Measurements from ENCODE around the gene ZNF606. TPM values are rescaled to one million over a fixed set of nuclear protein-coding genes. Genes with fewer than 3 reads are reported as not detected.

Gene ZNF606
- total and polyA plus RNA-seq, 9 donors: 10.5 to 20.5 (median 12.3) TPM

GRCh38 chr19:57992841-57993240 lies 9.8 kb downstream of the ZNF606 start:
- H3K27ac ChIP-seq (ENCODE audit: low read length): no peak overlapping the region
- peaks cover 58% of the 10 kb centered on the region for H3K36me3 ChIP-seq (ENCODE audit: control insufficient read depth, insufficient read depth, low read length)
- H3K27me3 ChIP-seq (ENCODE audit: control insufficient read depth, insufficient read depth, low read length): no peaks in the 10 kb centered on the region
- no CpG with 5 or more reads among the region's 1 CpG for WGBS (ENCODE audit: insufficient coverage)
- DNase-seq: no peak
- no peak overlapping the region for H3K4me3 ChIP-seq (ENCODE audit: low read length)
- H3K4me1 ChIP-seq (ENCODE audit: control insufficient read depth, insufficient read depth, low read length): no peaks in the 10 kb centered on the region
- H3K9me3 ChIP-seq (replicated peaks; ENCODE audit: control insufficient read depth, low read depth, low read length): peaks cover 59% of the 10 kb centered on the region

DNA sequence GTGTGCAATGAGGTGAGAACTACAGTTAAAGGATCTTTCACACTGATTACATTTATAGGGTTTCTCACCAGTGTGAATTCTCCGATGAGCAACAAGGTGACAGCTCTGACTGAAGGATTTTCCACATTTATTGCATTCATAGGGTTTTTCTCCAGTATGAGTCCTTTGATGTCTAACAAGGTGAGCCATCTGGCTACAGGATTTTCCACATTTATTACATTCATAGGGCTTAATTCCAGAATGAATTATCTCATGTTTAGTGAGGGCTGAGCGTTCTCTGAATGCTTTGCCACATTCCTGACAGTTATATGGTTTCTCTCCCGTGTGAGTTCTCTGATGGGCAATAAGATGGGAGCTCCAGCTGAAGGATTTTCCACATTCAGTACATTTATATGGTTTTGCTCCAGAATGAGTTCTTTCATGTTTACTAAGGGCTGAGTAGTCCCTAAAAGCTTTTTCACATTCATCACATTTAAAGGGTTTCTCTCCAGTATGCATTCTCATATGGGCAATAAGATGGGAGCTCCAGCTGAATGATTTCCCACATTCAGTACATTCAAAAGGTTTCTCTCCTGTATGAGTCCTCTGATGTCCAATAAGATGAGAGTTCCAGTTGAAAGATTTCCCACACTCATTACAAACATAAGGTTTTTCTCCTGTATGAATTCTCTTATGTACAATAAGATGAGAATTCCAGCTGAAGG lies 23.9 kb downstream of the ZNF606 start:
- H3K27ac ChIP-seq (ENCODE audit: low read length): no peak overlapping the region
- H3K4me1 ChIP-seq (ENCODE audit: control insufficient read depth, insufficient read depth, low read length): no peaks in the 10 kb centered on the region
- no CpG with 5 or more reads among the region's 3 CpGs for WGBS (ENCODE audit: insufficient coverage)
- H3K9me3 ChIP-seq (replicated peaks; ENCODE audit: control insufficient read depth, low read depth, low read length): peaks cover 89% of the 10 kb centered on the region
- H3K27me3 ChIP-seq (ENCODE audit: control insufficient read depth, insufficient read depth, low read length): no peaks in the 10 kb centered on the region
- no peak overlapping the region for H3K4me3 ChIP-seq (ENCODE audit: low read length)
- H3K36me3 ChIP-seq (ENCODE audit: control insufficient read depth, insufficient read depth, low read length): peaks cover 64% of the 10 kb centered on the region
- DNase-seq: no peak

GRCh38 chr19:57974434-57974833 lies 28.2 kb downstream of the ZNF606 start, which contains the start of gene C19orf18:
Gene C19orf18 (minus strand): TSS chr19:57974534. CDS start chr19:57974432, 102 bp downstream.
- WGBS (ENCODE audit: insufficient coverage): 100% methylated on average over 3 of the region's 4 CpGs
- Histone ChIP-seq H3K27me3 (ENCODE audit: control insufficient read depth, insufficient read depth, low read length) (no peaks in the 10 kb centered on the region), H3K9me3 (replicated peaks; ENCODE audit: control insufficient read depth, low read depth, low read length) (peaks cover 84% of the 10 kb centered on the region), H3K4me3 (ENCODE audit: low read length) (no peak within 1 kb of the TSS), H3K27ac (ENCODE audit: low read length) (no peak within 1 kb of the TSS), H3K36me3 (ENCODE audit: control insufficient read depth, insufficient read depth, low read length) (peaks cover 30% of the 10 kb centered on the region), H3K4me1 (ENCODE audit: control insufficient read depth, insufficient read depth, low read length) (no peaks in the 10 kb centered on the region)
- DNase-seq: no peak

GRCh38 chr19:57964761-57965160 lies 37.9 kb downstream of the ZNF606 start:
- H3K36me3 ChIP-seq (ENCODE audit: control insufficient read depth, insufficient read depth, low read length): no peaks in the 10 kb centered on the region
- no peak overlapping the region for H3K27ac ChIP-seq (ENCODE audit: low read length)
- H3K27me3 ChIP-seq (ENCODE audit: control insufficient read depth, insufficient read depth, low read length): no peaks in the 10 kb centered on the region
- H3K9me3 ChIP-seq (replicated peaks; ENCODE audit: control insufficient read depth, low read depth, low read length): peaks cover 39% of the 10 kb centered on the region
- DNase-seq: no peak
- H3K4me1 ChIP-seq (ENCODE audit: control insufficient read depth, insufficient read depth, low read length): no peaks in the 10 kb centered on the region
- WGBS (ENCODE audit: insufficient coverage): 60% methylated on average over 1 of the region's 8 CpGs
- no peak overlapping the region for H3K4me3 ChIP-seq (ENCODE audit: low read length)

DNA sequence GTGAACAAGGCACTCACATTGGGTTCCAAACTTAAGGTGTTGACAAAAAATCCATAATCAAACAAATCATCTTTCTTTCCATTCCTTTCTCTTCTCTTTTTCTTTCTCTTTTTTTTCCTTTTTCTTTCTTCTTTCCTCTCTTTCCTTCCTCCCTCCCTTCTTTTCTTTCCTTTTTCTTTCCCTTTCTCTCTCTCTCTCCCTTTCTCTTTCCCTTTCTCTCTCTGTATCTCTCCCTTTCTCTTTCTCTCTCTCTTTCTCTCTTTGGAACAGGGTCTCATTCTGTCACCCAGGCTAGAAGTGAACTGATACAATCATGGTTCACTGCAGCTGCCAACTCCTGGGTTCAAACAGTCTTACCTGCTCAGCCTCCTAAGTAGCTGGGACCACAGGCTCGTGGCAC lies 40.8 kb downstream of the ZNF606 start:
- Histone ChIP-seq H3K9me3 (replicated peaks; ENCODE audit: control insufficient read depth, low read depth, low read length) (peaks cover 41% of the 10 kb centered on the region), H3K27me3 (ENCODE audit: control insufficient read depth, insufficient read depth, low read length) (no peaks in the 10 kb centered on the region), H3K27ac (ENCODE audit: low read length) (no peak overlapping the region), H3K4me1 (ENCODE audit: control insufficient read depth, insufficient read depth, low read length) (no peaks in the 10 kb centered on the region), H3K36me3 (ENCODE audit: control insufficient read depth, insufficient read depth, low read length) (no peaks in the 10 kb centered on the region), H3K4me3 (ENCODE audit: low read length) (no peak overlapping the region)
- no peak for DNase-seq
- WGBS (ENCODE audit: insufficient coverage): no CpG with 5 or more reads among the region's 1 CpG

- Histone ChIP-seq H3K27me3 (ENCODE audit: control insufficient read depth, insufficient read depth, low read length) (no peaks in the 10 kb centered on the region), H3K36me3 (ENCODE audit: control insufficient read depth, insufficient read depth, low read length) (no peaks in the 10 kb centered on the region), H3K27ac (ENCODE audit: low read length) (no peak overlapping the region), H3K9me3 (replicated peaks; ENCODE audit: control insufficient read depth, low read depth, low read length) (peaks cover 39% of the 10 kb centered on the region), H3K4me3 (ENCODE audit: low read length) (no peak overlapping the region), H3K4me1 (ENCODE audit: control insufficient read depth, insufficient read depth, low read length) (no peaks in the 10 kb centered on the region)
- no peak for DNase-seq
- WGBS (ENCODE audit: insufficient coverage): 86% methylated on average over 1 of the region's 4 CpGs
Observed at GRCh38 chr19:57954996-57955395, 47.6 kb downstream of the ZNF606 start.

GRCh38 chr19:57949702-57950101 lies 52.9 kb downstream of the ZNF606 start:
- 93% methylated on average over 9 of the region's 12 CpGs for WGBS (ENCODE audit: insufficient coverage)
- H3K4me3 ChIP-seq (ENCODE audit: low read length): no peak overlapping the region

DNA sequence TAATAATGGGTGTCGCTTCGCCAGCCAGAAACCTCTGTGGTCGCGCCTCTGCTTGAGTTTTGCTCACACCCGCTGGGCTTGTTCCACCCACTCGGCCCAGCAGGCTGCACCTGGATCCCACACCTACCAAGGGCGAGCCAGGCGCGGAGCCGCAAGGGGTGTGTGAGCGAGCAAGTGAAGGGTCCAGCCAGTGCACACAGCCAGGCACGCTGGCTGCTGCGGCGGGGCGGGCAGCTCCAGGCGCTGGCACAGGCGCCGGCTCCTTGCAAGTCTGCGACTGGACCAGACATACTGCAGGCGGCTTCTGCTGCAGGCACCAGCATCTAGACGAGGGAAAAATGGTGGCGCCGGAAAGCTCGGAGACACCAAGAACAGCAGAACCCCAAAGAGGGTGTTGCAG lies 53.3 kb downstream of the ZNF606 start:
- Histone ChIP-seq H3K9me3 (replicated peaks; ENCODE audit: control insufficient read depth, low read depth, low read length) (peaks cover 25% of the 10 kb centered on the region), H3K4me3 (ENCODE audit: low read length) (no peak overlapping the region), H3K36me3 (ENCODE audit: control insufficient read depth, insufficient read depth, low read length) (peaks cover 1% of the 10 kb centered on the region), H3K4me1 (ENCODE audit: control insufficient read depth, insufficient read depth, low read length) (peaks cover 10% of the 10 kb centered on the region), H3K27me3 (ENCODE audit: control insufficient read depth, insufficient read depth, low read length) (no peaks in the 10 kb centered on the region), H3K27ac (ENCODE audit: low read length) (no peak overlapping the region)
- DNase-seq: no peak
- WGBS (ENCODE audit: insufficient coverage): 96% methylated on average over 20 of the region's 24 CpGs

More at GRCh38 chr19:57949702-57950101, 52.9 kb downstream of the ZNF606 start:
- H3K27me3 ChIP-seq (ENCODE audit: control insufficient read depth, insufficient read depth, low read length): no peaks in the 10 kb centered on the region
- H3K4me1 ChIP-seq (ENCODE audit: control insufficient read depth, insufficient read depth, low read length): peaks cover 10% of the 10 kb centered on the region
- peaks cover 27% of the 10 kb centered on the region for H3K9me3 ChIP-seq (replicated peaks; ENCODE audit: control insufficient read depth, low read depth, low read length)
- no peaks in the 10 kb centered on the region for H3K36me3 ChIP-seq (ENCODE audit: control insufficient read depth, insufficient read depth, low read length)
- no peak for DNase-seq
- H3K27ac ChIP-seq (ENCODE audit: low read length): no peak overlapping the region

DNA sequence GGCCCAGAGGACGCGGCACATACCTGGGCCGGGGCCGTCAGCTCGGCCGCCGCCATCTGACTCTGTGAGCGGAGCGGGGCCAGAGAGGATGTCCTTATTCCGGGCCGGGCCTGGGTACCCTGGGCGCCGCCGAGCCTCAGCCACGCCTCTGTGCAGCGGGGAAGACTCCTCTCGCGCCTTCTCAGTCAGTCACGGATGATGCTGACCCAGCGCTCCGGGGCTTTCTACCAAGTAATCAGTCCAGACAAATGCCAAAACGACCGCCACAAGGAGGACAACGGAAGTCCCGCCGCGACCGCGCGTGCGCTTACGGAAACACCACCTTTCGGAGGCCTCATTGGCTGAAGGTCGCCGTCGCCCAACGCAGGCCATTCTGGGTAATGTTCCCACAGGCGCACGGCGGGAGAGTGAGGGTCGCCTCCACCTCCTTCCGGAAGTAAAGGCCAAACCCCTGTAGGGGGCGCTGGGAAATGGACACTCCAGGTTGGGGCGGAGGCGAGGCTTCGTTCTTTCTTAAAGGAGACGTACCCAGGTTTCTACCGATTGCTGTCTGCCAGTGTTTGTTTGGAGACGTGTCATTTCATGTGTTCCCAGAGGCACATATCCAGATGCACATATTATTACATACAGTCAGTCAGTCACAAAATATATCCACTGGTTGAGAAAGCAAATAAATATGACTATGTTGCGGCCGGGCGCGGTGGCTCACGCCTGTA lies 55.0 kb downstream of the ZNF606 start, which contains the start of gene ZNF256:
Gene ZNF256 (minus strand): TSS at position 288 of the 716 bp plus-strand sequence. CDS start 232 bp downstream, at position 56.
- no peaks in the 10 kb centered on the region for H3K27me3 ChIP-seq (ENCODE audit: control insufficient read depth, insufficient read depth, low read length)
- peaks cover 18% of the 10 kb centered on the region for H3K36me3 ChIP-seq (ENCODE audit: control insufficient read depth, insufficient read depth, low read length)
- peaks cover 28% of the 10 kb centered on the region for H3K9me3 ChIP-seq (replicated peaks; ENCODE audit: control insufficient read depth, low read depth, low read length)
- peak within 1 kb of the TSS; percentile 80 for H3K27ac ChIP-seq (ENCODE audit: low read length)
- peak; percentile 99 for DNase-seq
- H3K4me3 ChIP-seq (ENCODE audit: low read length): peak within 1 kb of the TSS; percentile 69
- 0% methylated on average over 48 of the region's 54 CpGs for WGBS (ENCODE audit: insufficient coverage)
- H3K4me1 ChIP-seq (ENCODE audit: control insufficient read depth, insufficient read depth, low read length): peaks cover 10% of the 10 kb centered on the region

- H3K27ac ChIP-seq (ENCODE audit: low read length): peak overlapping the region; percentile 80
- no peaks in the 10 kb centered on the region for H3K27me3 ChIP-seq (ENCODE audit: control insufficient read depth, insufficient read depth, low read length)
- H3K36me3 ChIP-seq (ENCODE audit: control insufficient read depth, insufficient read depth, low read length): peaks cover 24% of the 10 kb centered on the region
- DNase-seq: no peak
- WGBS (ENCODE audit: insufficient coverage): under 1% methylated on average over 14 of the region's 18 CpGs
- peaks cover 10% of the 10 kb centered on the region for H3K4me1 ChIP-seq (ENCODE audit: control insufficient read depth, insufficient read depth, low read length)
- peak overlapping the region; percentile 69 for H3K4me3 ChIP-seq (ENCODE audit: low read length)
- peaks cover 34% of the 10 kb centered on the region for H3K9me3 ChIP-seq (replicated peaks; ENCODE audit: control insufficient read depth, low read depth, low read length)
Observed at GRCh38 chr19:57947088-57947418, 55.6 kb downstream of the ZNF606 start.
